Psoas muscle (tissue), 8 donors: ENCODE measurements around the gene CYP17A1. TPM values are rescaled to one million over a fixed set of nuclear protein-coding genes. Genes with fewer than 3 reads are reported as not detected.

Source experiments
- ATAC-seq, 4 donors: fragments of 200-7000 bp; cut with Tn5 transposase; one replicate each; pipeline ENCODE4 v1.9.1; 2020; ENCODE audit warnings: moderate library complexity in 3 of 4, mild to moderate bottlenecking in 2 of 4
- DNase-seq, 2 donors: peaks; one replicate each; pipeline ENCODE4 v3.0.0-alpha.2; 2020
- H3K27ac ChIP-seq: fragments of 200-600 bp; one replicate; pipeline ENCODE4 v1.8.0; 2022
- H3K27me3 ChIP-seq, 3 donors: fragments of 200-600 bp in 1 of 3; one replicate each; pipeline versions ENCODE4 v1.6.1 to v1.8.0; 2013 to 2022; ENCODE audit warnings: low read length in 2 of 3, mild to moderate bottlenecking in 2 of 3, moderate library complexity in 1 of 3; ENCODE audit not compliant: insufficient read depth in 3 of 3
- H3K36me3 ChIP-seq, 2 donors: fragments of 200-600 bp in 1 of 2; one replicate each; pipeline versions ENCODE4 v1.6.1 to v1.8.0; 2013 to 2022; ENCODE audit warnings: low read depth in 1 of 2, mild to moderate bottlenecking in 1 of 2, moderate library complexity in 1 of 2; ENCODE audit not compliant: insufficient read depth in 1 of 2
- H3K4me1 ChIP-seq: fragments of 200-600 bp; one replicate; pipeline ENCODE4 v1.8.0; 2022
- H3K4me3 ChIP-seq: fragments of 200-600 bp; one replicate; pipeline ENCODE4 v1.8.0; 2022; ENCODE audit warnings: mild to moderate bottlenecking
- H3K9me3 ChIP-seq: fragments of 200-600 bp; one replicate; pipeline ENCODE4 v1.8.0; 2022
- WGBS, 3 donors: extraction: QIAGEN DNeasy Blood & Tissue Kit; methylation state at CpG; one replicate each; pipeline versions ENCODE4 v1.1.6 to v1.1.7; 2013; 5-methylcytosine and 5-hydroxymethylcytosine counted together
- intact Hi-C, 2 donors: fragments of 100-400 bp; cut with DNase I; formaldehyde crosslinking; loops; one replicate each; pipeline versions ENCODE4 v1.11.0 to v1.14.2; 2022
- polyA plus RNA-seq, 3 donors: library from polyadenylated mRNA; stranded (reverse); fragments of 200-250 nt; gene quantifications; one replicate each; pipeline ENCODE4 v1.2.3, GENCODE V29; 2013
- total RNA-seq, 4 donors: library from RNA; stranded (reverse); fragmentation: NEBNext Ultra II Directional in 2 of 4; extraction: Animal tissue kit (Norgen Biotek cat#: 25700) in 2 of 4; gene quantifications; one replicate each; pipeline versions ENCODE4 v1.2.1 to v1.2.4, GENCODE V29; 2021 to 2023
- TF ChIP-seq, protein P1 (sequence below): fragments of 200-600 bp; IDR thresholded peaks from one replicate; pipeline ENCODE4 v1.8.0; 2022; ENCODE audit warnings: antibody characterized with exemption
- donor health status: healthy with polysubstance abuse.
- donor health status: DM: no; HTN: no; CAD: no; lungs with moderate emphysema.
- donor health status: Bipolar disorder and iron deficiency.
- donor health status: healthy.
- donor health status: DM: yes; HTN: yes; CAD: no.
- donor health status: DM: no; HTN: no; CAD: no.
- donor health status: DM: no; HTN: no; CAD: no.
- donor health status: DM: yes; HTN: yes; CAD: no.

Gene CYP17A1
- total and polyA plus RNA-seq, 7 donors: 0.03 to 21.1 (median 0.21) TPM; not detected in 1

DNA sequence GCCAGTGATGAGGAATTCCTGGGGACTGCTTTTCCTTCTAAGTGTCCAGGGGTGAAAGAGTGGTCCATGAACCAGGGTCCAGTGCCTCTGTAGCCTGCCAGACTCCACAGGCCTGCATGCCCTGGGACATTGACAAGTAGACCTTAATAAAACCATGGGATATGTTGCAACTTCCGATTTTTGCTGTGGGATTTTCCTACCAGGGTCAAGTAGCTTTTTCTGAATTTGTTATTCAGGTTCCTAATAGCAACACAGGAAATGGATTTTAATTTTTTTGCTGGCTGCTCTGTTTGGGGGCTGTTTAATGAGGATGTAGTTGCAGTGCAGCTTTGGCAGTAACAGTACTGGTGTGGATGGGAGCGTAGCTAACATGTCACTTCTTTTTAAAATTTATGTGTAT lies 51.4 kb downstream of the CYP17A1 start:
- TF ChIP-seq, protein P1, sequence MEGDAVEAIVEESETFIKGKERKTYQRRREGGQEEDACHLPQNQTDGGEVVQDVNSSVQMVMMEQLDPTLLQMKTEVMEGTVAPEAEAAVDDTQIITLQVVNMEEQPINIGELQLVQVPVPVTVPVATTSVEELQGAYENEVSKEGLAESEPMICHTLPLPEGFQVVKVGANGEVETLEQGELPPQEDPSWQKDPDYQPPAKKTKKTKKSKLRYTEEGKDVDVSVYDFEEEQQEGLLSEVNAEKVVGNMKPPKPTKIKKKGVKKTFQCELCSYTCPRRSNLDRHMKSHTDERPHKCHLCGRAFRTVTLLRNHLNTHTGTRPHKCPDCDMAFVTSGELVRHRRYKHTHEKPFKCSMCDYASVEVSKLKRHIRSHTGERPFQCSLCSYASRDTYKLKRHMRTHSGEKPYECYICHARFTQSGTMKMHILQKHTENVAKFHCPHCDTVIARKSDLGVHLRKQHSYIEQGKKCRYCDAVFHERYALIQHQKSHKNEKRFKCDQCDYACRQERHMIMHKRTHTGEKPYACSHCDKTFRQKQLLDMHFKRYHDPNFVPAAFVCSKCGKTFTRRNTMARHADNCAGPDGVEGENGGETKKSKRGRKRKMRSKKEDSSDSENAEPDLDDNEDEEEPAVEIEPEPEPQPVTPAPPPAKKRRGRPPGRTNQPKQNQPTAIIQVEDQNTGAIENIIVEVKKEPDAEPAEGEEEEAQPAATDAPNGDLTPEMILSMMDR: no peak
- intact Hi-C loops: no loop called here

DNA sequence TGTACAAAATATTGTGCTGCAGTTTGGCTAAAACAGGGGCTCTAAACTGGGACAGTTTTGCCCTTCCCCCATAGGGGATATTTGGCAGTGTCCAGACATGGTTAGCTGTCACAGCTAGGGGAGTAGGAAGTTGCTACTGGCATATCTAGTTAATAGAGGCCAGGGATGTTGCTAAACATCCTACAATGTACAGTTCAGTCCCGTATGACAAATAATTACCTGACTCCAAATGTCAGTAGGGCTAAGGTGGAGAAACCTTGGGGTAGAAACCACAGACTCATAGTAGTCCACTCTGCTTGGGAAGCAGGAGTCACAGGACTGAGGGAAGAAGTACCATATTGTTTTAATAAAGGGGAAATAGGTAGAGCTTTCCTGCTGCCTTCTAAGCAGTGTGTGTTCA lies 53.6 kb downstream of the CYP17A1 start:
- peak overlapping the region; percentile 81 for H3K4me3 ChIP-seq
- no peaks in the 10 kb centered on the region for H3K36me3 ChIP-seq
- H3K4me1 ChIP-seq: peaks cover 86% of the 10 kb centered on the region
- DNase-seq: no peak
- 14 to 42% (median 19%) methylated on average over 1 of the region's 1 CpG for WGBS, 3 donors
- TF ChIP-seq, protein P1: no peak
- no peaks in the 10 kb centered on the region for H3K9me3 ChIP-seq
- H3K27me3 ChIP-seq: no peaks in the 10 kb centered on the region
- intact Hi-C loops: no loop called here
- H3K27ac ChIP-seq: peak overlapping the region; percentile 98
- ATAC-seq: peak; percentile 46 to 69 (median 64)

More for the DNA sequence above, 51.4 kb downstream of the CYP17A1 start:
- no peak for ATAC-seq
- peaks cover 89% of the 10 kb centered on the region for H3K4me1 ChIP-seq
- no peaks in the 10 kb centered on the region for H3K9me3 ChIP-seq
- WGBS, 3 donors: 41 to 55% (median 45%) methylated on average over 2 of the region's 2 CpGs
- no peaks in the 10 kb centered on the region for H3K27me3 ChIP-seq
- H3K36me3 ChIP-seq: no peaks in the 10 kb centered on the region
- peak overlapping the region; percentile 98 for H3K27ac ChIP-seq
- H3K4me3 ChIP-seq: peak overlapping the region; percentile 29
- DNase-seq: no peak

DNA sequence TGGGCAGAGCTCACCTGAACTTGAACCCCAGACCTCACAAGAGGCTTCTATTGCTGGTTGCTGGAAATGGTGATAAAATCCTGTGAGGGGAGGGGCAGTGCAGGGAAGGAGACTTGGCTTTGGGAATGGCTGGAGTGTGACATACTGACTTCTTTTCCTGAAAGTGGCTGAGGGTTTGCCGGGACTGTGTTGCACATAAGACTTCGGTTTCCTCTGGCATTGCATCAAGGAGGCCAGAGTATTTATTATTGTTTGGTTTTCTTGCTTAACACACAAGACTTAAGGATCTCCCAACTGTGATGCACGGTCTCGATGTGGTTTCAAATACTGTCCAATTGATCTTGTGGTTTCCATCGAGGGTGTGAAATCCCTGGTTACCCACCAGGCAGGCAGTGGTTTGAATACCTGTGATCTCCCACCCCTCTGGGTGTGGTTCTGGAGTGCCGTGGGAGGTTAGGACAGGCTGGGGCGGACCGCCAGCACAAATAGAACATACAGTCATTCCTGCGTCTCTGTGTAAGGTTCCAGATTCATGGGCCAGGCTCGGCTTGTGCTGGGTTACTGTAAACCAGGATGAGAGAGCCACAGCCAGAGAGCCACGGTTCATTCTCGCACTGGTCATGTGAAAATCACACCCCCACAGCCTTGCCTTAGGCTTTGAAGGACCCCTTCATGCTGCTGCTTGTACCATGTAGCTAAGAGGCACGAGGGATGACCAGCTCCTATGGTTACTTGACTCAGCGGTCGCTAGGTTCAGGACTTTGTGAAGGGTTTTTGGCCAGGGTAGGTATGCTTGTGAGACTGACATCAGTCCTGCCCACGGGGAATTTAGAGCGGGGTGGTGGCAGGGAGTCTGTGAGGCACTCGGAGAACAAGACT lies 54.3 kb downstream of the CYP17A1 start:
- peaks cover 82% of the 10 kb centered on the region for H3K4me1 ChIP-seq
- peak overlapping the region; percentile 98 for H3K27ac ChIP-seq
- H3K27me3 ChIP-seq: no peaks in the 10 kb centered on the region
- ATAC-seq (peak; percentile 79 to 85 (median 80)), DNase-seq (peak; percentile 83 to 90)
- no peaks in the 10 kb centered on the region for H3K9me3 ChIP-seq
- peak overlapping the region; percentile 81 for H3K4me3 ChIP-seq
- no peaks in the 10 kb centered on the region for H3K36me3 ChIP-seq
- TF ChIP-seq, protein P1: no peak
- WGBS, 3 donors: 5 to 22% (median 12%) methylated on average over 18 of the region's 18 CpGs
- intact Hi-C loops: no loop called here

DNA sequence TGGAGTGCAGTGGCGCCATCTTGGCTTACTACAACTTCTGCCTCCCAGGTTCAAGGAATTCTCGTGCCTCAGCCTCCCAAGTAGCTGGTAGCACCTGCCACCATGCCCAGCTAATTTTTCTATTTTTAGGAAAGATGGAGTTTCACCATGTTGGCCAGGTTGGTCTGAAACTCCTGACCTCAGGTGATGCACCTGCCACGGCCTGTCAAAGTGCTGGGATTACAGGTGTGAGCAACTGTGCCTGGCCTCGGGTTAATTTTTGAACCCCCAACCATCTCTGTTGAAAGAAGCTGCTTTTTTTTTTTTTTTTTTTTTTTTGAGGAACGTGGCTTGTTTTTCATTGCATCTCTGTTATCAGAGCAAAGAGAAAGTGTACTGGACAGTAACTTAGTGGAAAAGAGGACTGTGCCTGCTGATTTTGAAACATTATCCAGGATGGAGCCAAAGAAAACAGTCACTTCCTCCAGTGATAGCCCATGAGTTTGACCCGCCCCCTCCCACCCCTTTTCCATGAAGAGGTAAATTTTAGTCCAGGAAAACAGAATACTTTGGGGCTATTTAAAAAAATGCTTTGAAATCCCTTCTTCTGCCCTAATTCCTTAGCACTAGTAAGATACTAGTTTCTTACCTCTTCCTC lies 55.2 kb downstream of the CYP17A1 start:
- Histone ChIP-seq H3K9me3 (no peaks in the 10 kb centered on the region), H3K4me3 (peak overlapping the region; percentile 81), H3K4me1 (peaks cover 86% of the 10 kb centered on the region), H3K36me3 (no peaks in the 10 kb centered on the region), H3K27ac (peak overlapping the region; percentile 98), H3K27me3 (no peaks in the 10 kb centered on the region)
- 37 to 59% (median 43%) methylated on average over 6 of the region's 6 CpGs for WGBS, 3 donors
- DNase-seq: no peak
- peak in 1 of 4 donors; percentile 26 for ATAC-seq
- intact Hi-C loops: no loop called here
- TF ChIP-seq, protein P1: no peak
